ENCODE results near the gene EPHA4.

EPHA4 gene

GRCh38 chr2:221521233-221521845 lies 50.8 kb downstream of the EPHA4 start:
- TF ChIP-seq USF1 (IDR thresholded peaks at IDR 0.05) = no peak
- no peak for TF ChIP-seq REST (IDR thresholded peaks at IDR 0.05; ENCODE audit: low read depth)
- TF ChIP-seq EGR1 (IDR thresholded peaks at IDR 0.05) = no peak
- no peak for TF ChIP-seq CREB1 (IDR thresholded peaks at IDR 0.05; ENCODE audit: low read depth)
- TF ChIP-seq FOXM1 (IDR thresholded peaks at IDR 0.05; ENCODE audit: borderline replicate concordance, low read depth) = no peak
- no peak for TF ChIP-seq TCF12 (IDR thresholded peaks at IDR 0.05; ENCODE audit: low read depth)
- no peak for TF ChIP-seq YY1 (IDR thresholded peaks at IDR 0.05; ENCODE audit: low read depth)
- TF ChIP-seq RAD21 (IDR thresholded peaks at IDR 0.05; ENCODE audit: low read depth) = no peak
- TF ChIP-seq TEAD4 (IDR thresholded peaks at IDR 0.05) = no peak
- no peak for TF ChIP-seq NFIC (IDR thresholded peaks at IDR 0.05)
- TF ChIP-seq ZBTB7A (IDR thresholded peaks at IDR 0.05; ENCODE audit: low read depth) = no peak
- no peak for TF ChIP-seq MAX (IDR thresholded peaks at IDR 0.05)
- no peak for TF ChIP-seq TAF1 (IDR thresholded peaks at IDR 0.05; ENCODE audit: low read depth)

GRCh38 chr2:221518935-221519625 lies 53.0 kb downstream of the EPHA4 start:
- TF ChIP-seq USF1 (IDR thresholded peaks at IDR 0.05) = no peak
- no peak for TF ChIP-seq TCF12 (IDR thresholded peaks at IDR 0.05; ENCODE audit: low read depth)
- no peak for TF ChIP-seq TEAD4 (IDR thresholded peaks at IDR 0.05)
- no peak for TF ChIP-seq MAX (IDR thresholded peaks at IDR 0.05)
- TF ChIP-seq RAD21 (IDR thresholded peaks at IDR 0.05; ENCODE audit: low read depth) = no peak
- TF ChIP-seq CREB1 (IDR thresholded peaks at IDR 0.05; ENCODE audit: low read depth) = no peak
- no peak for TF ChIP-seq FOXM1 (IDR thresholded peaks at IDR 0.05; ENCODE audit: borderline replicate concordance, low read depth)
- TF ChIP-seq EP300 (IDR thresholded peaks at IDR 0.05; ENCODE audit: borderline replicate concordance) = no peak
- no peak for TF ChIP-seq REST (IDR thresholded peaks at IDR 0.05; ENCODE audit: low read depth)
- no peak for TF ChIP-seq ZBTB7A (IDR thresholded peaks at IDR 0.05; ENCODE audit: low read depth)
- TF ChIP-seq TAF1 (IDR thresholded peaks at IDR 0.05; ENCODE audit: low read depth) = no peak
- no peak for TF ChIP-seq YY1 (IDR thresholded peaks at IDR 0.05; ENCODE audit: low read depth)
- TF ChIP-seq NFIC (IDR thresholded peaks at IDR 0.05) = no peak
- TF ChIP-seq EGR1 (IDR thresholded peaks at IDR 0.05) = no peak
- TF ChIP-seq CEBPB (IDR thresholded peaks at IDR 0.05) = no peak

GRCh38 chr2:221518201-221518934 lies 53.7 kb downstream of the EPHA4 start:
- TF ChIP-seq CEBPB (IDR thresholded peaks at IDR 0.05) = no peak
- TF ChIP-seq FOXM1 (IDR thresholded peaks at IDR 0.05; ENCODE audit: borderline replicate concordance, low read depth) = no peak
- TF ChIP-seq RAD21 (IDR thresholded peaks at IDR 0.05; ENCODE audit: low read depth) = no peak
- TF ChIP-seq EP300 (IDR thresholded peaks at IDR 0.05; ENCODE audit: borderline replicate concordance) = no peak
- no peak for TF ChIP-seq USF1 (IDR thresholded peaks at IDR 0.05)
- TF ChIP-seq CREB1 (IDR thresholded peaks at IDR 0.05; ENCODE audit: low read depth) = no peak
- no peak for TF ChIP-seq REST (IDR thresholded peaks at IDR 0.05; ENCODE audit: low read depth)
- no peak for TF ChIP-seq TCF12 (IDR thresholded peaks at IDR 0.05; ENCODE audit: low read depth)
- TF ChIP-seq YY1 (IDR thresholded peaks at IDR 0.05; ENCODE audit: low read depth) = no peak
- no peak for TF ChIP-seq ZBTB7A (IDR thresholded peaks at IDR 0.05; ENCODE audit: low read depth)
- no peak for TF ChIP-seq TAF1 (IDR thresholded peaks at IDR 0.05; ENCODE audit: low read depth)
- TF ChIP-seq NFIC (IDR thresholded peaks at IDR 0.05) = no peak
- TF ChIP-seq MAX (IDR thresholded peaks at IDR 0.05) = no peak
- TF ChIP-seq TEAD4 (IDR thresholded peaks at IDR 0.05) = no peak
- TF ChIP-seq EGR1 (IDR thresholded peaks at IDR 0.05) = no peak
